ENCODE data around the gene PAIP1. TPM values are rescaled to one million over a fixed set of nuclear protein-coding genes. Genes with fewer than 3 reads are reported as not detected.

Gene PAIP1
- total and polyA plus RNA-seq, 12 donors, result 54.8 to 262 (median 84.6) TPM

- no peaks in the 10 kb centered on the region for H3K9me3 ChIP-seq (replicated peaks in 1 of 3)
- intact Hi-C loops (cut with DNase I), result no loop called here
- no peaks in the 10 kb centered on the region for H3K27me3 ChIP-seq
- no peak overlapping the region for H3K4me3 ChIP-seq
- DNase-seq, result no peak
- peaks cover 0 to 31% of the 10 kb centered on the region in 2 donors for H3K36me3 ChIP-seq (replicated peaks in 1 of 2)
- no peak overlapping the region for H3K27ac ChIP-seq
- WGBS, 4 donors, result 78 to 84% (median 83%) methylated on average over 5 of the region's 5 CpGs
- TF ChIP-seq CTCF (IDR thresholded peaks at IDR 0.05), result no peak
- peaks cover 0 to 19% of the 10 kb centered on the region in 2 donors for H3K4me1 ChIP-seq (replicated peaks in 1 of 2)
These were observed 8.5 kb downstream of the PAIP1 start for GRCh38 chr5:43548358-43548757.

- Histone ChIP-seq H3K36me3 (replicated peaks in 1 of 2) (peaks cover 0 to 33% of the 10 kb centered on the region in 2 donors), H3K27me3 (no peaks in the 10 kb centered on the region), H3K27ac (no peak overlapping the region), H3K4me3 (no peak overlapping the region), H3K4me1 (replicated peaks in 1 of 2) (peaks cover 0 to 11% of the 10 kb centered on the region in 2 donors), H3K9me3 (replicated peaks in 1 of 3) (no peaks in the 10 kb centered on the region)
- no peak for DNase-seq
- WGBS, 4 donors, result 87 to 100% (median 97%) methylated on average over 2 of the region's 2 CpGs
- intact Hi-C loops (cut with DNase I), result no loop called here
- no peak for TF ChIP-seq CTCF (IDR thresholded peaks at IDR 0.05)
- TF ChIP-seq POLR2A (IDR thresholded peaks at IDR 0.05), result no peak
These were observed 9.3 kb downstream of the PAIP1 start for GRCh38 chr5:43547532-43547931.

- H3K9me3 ChIP-seq (replicated peaks in 1 of 3), result no peaks in the 10 kb centered on the region
- no peak for DNase-seq
- intact Hi-C loops (cut with DNase I), result no loop called here
- no peak for TF ChIP-seq POLR2A (IDR thresholded peaks at IDR 0.05)
- TF ChIP-seq CTCF (IDR thresholded peaks at IDR 0.05), result no peak
- H3K4me3 ChIP-seq, result no peak overlapping the region
- H3K27ac ChIP-seq, result no peak overlapping the region
- peaks cover 0 to 54% of the 10 kb centered on the region in 2 donors for H3K36me3 ChIP-seq (replicated peaks in 1 of 2)
- H3K27me3 ChIP-seq, result no peaks in the 10 kb centered on the region
- H3K4me1 ChIP-seq (replicated peaks in 1 of 2), result no peaks in the 10 kb centered on the region
These were observed 13.4 kb downstream of the PAIP1 start for GRCh38 chr5:43543434-43543833.

GRCh38 chr5:43540746-43541145, 16.1 kb downstream of the PAIP1 start:
- Histone ChIP-seq H3K4me1 (replicated peaks in 1 of 2) (no peaks in the 10 kb centered on the region), H3K27ac (no peak overlapping the region), H3K9me3 (replicated peaks in 1 of 3) (no peaks in the 10 kb centered on the region), H3K27me3 (no peaks in the 10 kb centered on the region), H3K36me3 (replicated peaks in 1 of 2) (peaks cover 0 to 52% of the 10 kb centered on the region in 2 donors), H3K4me3 (no peak overlapping the region)
- 91 to 94% (median 91%) methylated on average over 6 of the region's 6 CpGs for WGBS, 4 donors
- intact Hi-C loops (cut with DNase I), result no loop called here
- TF ChIP-seq POLR2A (IDR thresholded peaks at IDR 0.05) (no peak), CTCF (IDR thresholded peaks at IDR 0.05) (no peak)
- DNase-seq, result no peak
